Esophagus muscularis mucosa (tissue), 4 donors: ENCODE measurements around the gene PTPRD.

Experiments used
- CTCF ChIP-seq, 3 experiments: fragments of 200-600 bp in 2 of 3; fragments of 450-650 bp in 1 of 3; sonication (generic) in 2 of 3; IDR thresholded peaks; one replicate each; pipeline ENCODE4 v1.5.1; 2017 to 2019; ENCODE audit warnings: antibody characterized with exemption in 3 of 3, mild to moderate bottlenecking in 2 of 3, moderate library complexity in 1 of 3
- EP300 ChIP-seq: sonication (generic); formaldehyde crosslinking; IDR thresholded peaks from one replicate; pipeline ENCODE4 v1.6.1; 2017; ENCODE audit warnings: antibody characterized with exemption
- POLR2A ChIP-seq: fragments of 450-650 bp; IDR thresholded peaks from one replicate; pipeline ENCODE4 v1.6.1; 2017; ENCODE audit warnings: antibody characterized with exemption, moderate library complexity, mild to moderate bottlenecking, low read depth
- POLR2AphosphoS5 ChIP-seq, 2 donors: sonication (generic); formaldehyde crosslinking; IDR thresholded peaks; one replicate each; pipeline ENCODE4 v1.6.1; 2017; ENCODE audit warnings: antibody characterized with exemption in 2 of 2

- TF ChIP-seq CTCF (IDR thresholded peaks at IDR 0.05) = no peak
- no peak for TF ChIP-seq EP300
- TF ChIP-seq POLR2A = no peak
- no peak for TF ChIP-seq POLR2AphosphoS5 (IDR thresholded peaks at IDR 0.05)
Measured at GRCh38 chr9:8754751-8755150, 1858.1 kb downstream of the PTPRD start.
